GM21423 (cell line): ENCODE data around the gene SEC61B.

ENCODE experiments used
- ATAC-seq: cut with Tn5 transposase; IDR thresholded peaks from one replicate; pipeline ENCODE4 v1.9.1; 2021; ENCODE audit warnings: mild to moderate bottlenecking, moderate library complexity; ENCODE audit not compliant: unreplicated experiment

The SEC61B gene

DNA sequence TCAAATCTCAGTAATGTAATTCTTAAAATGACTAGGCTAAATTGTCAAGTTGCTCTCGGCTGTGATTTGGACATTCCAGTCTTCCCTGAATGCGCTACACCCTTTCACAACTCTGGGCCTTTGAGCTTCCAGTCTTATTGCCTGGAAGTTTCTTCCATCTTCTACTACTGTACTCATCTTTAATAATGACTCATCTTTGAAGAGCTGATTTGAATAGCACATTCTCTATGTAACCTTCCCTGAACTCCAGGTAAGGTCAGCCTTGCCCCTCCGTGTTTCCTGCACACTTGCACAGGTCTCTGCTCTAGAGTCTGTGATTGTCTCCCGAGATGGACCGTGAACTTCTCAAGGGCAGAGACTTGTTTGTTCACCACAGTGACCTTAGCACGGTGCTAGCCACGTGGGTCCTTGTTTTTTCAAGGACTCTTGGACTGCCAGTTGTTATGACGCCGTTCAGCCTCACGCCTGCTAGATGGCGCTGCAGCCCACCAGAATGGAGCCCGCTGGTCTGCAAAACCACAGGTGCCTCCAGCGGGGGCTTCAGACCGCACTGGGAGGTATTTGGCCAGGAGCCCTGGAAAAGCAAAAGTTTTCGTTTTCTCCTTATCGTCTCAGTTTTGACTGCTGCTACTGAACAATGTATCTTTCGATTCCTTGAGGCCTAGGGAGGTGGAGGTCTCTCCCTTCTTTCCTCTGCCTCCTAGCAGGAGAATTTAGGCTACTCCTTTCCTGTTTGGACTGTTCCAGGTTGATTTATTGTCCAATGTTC lies 44.4 kb downstream of the SEC61B start:
- ATAC-seq = peak; percentile 61

DNA sequence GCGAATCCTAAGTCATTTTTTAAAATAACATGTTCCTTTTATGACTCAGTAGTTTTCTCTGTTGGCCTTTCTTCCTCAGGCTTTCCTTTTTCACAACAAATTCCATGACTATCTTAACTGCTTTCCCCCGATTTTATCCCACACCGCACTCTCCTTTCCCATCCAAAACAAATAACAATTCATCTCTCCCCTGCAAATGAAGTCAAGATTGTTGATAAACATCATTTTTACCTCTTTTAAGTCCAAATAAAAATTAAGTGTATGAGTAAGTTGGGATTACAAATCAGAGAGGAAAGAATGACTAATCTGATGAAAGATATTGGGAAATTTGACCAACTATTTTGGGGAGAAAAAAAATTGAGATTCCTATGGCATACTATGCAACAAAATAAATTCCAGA lies 47.3 kb downstream of the SEC61B start:
- ATAC-seq = no peak

- ATAC-seq = no peak
Observed at GRCh38 chr9:99270491-99270890, 48.4 kb downstream of the SEC61B start.

DNA sequence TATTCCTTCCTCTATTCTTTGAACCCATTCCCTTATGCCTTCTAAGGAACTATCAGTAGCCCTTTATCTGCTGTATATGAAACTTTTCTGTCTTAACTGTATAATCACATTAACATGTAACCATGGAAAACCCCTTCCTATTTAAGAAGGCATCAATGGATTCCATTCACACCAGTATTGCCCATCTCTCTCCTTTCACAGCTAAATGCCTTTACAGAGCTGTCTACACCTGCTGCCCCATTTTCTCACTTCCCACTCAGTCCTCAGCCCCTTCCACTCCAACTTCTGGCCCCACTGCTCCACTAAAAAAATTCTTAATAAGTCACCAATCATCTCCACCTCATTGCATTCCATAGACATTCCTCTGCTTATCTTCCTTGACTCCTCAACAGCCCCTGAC lies 50.8 kb downstream of the SEC61B start:
- ATAC-seq = no peak

DNA sequence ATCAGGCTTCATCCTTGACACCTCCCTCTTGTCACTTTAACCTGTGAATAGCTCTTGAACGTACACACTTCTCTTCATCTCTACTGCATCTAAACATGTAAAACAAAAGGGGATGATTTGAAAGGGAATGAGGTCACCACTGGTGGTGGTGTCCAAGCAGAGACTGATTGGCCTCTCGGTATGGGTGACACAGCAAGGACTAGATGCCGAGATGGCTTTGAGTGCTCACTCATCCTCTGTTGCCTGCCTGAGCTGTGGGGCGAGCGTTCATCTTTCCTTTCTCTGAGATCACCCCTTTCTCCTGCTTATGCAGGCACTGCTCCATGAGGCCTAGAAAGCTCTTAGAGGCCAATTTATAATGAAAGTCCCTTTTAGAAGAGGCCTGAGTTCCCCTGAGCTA lies 51.9 kb downstream of the SEC61B start:
- ATAC-seq = no peak

- ATAC-seq = no peak
Observed at GRCh38 chr9:99274495-99274894, 52.4 kb downstream of the SEC61B start.
